Gastrocnemius medialis (tissue), 4 donors: ENCODE data around the gene IL16.

Experiments used
- POLR2A ChIP-seq, 2 donors: fragments of 450-650 bp; IDR thresholded peaks; one replicate each; pipeline ENCODE4 v1.6.1; 2017; ENCODE audit warnings: antibody characterized with exemption in 2 of 2, mild to moderate bottlenecking in 2 of 2, moderate library complexity in 2 of 2
- TF ChIP-seq, protein P1 (sequence below), 5 experiments: fragments of 450-650 bp in 3 of 5; fragments of 200-600 bp in 2 of 5; sonication (generic) in 2 of 5; IDR thresholded peaks in 4 of 5; conservative IDR thresholded peaks in 1 of 5; 1 replicate in 4 of 5; 2 replicates in 1 of 5; pipeline ENCODE4 v1.5.1; 2016 to 2019; ENCODE audit warnings: antibody characterized with exemption in 5 of 5, mild to moderate bottlenecking in 3 of 5, moderate library complexity in 3 of 5

DNA sequence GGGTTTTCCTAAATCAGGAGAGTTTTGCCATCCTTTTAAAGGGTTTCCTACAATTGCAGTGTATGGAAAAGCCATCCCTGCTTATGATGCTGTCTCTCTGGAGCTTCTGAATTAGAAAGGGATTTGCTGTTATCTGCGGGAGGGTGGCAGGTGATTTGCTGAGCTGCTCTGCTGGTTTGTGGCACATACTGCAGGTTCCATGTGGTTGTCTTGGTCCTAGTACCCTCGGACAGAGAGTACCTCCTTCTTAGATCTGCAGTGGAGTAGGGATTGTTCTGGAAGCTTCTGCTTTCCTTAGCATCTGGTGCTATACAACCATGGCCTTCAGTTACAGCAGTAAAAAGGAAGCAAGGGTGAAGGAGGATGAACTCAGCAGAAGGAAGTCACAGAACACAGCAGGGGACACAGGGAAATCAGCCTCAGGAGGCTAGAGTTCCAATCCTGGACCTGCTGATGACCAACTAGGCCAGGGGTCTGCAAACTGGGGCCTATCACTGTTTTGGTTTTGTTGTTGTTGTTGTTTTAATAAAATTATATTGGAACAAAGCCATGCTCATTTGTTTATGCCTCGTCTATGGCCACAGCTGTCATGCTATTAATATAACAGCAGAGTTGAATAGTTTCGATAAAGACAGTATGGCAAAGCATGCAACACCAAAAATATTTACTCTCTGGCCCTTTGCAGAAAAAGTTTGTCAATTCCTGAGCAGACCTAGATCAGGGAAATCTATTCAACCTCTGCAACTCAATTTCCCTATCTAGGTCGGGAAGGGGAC, 87.8 kb downstream of the IL16 start:
- no peak for TF ChIP-seq POLR2A (IDR thresholded peaks at IDR 0.05)
- TF ChIP-seq, protein P1, sequence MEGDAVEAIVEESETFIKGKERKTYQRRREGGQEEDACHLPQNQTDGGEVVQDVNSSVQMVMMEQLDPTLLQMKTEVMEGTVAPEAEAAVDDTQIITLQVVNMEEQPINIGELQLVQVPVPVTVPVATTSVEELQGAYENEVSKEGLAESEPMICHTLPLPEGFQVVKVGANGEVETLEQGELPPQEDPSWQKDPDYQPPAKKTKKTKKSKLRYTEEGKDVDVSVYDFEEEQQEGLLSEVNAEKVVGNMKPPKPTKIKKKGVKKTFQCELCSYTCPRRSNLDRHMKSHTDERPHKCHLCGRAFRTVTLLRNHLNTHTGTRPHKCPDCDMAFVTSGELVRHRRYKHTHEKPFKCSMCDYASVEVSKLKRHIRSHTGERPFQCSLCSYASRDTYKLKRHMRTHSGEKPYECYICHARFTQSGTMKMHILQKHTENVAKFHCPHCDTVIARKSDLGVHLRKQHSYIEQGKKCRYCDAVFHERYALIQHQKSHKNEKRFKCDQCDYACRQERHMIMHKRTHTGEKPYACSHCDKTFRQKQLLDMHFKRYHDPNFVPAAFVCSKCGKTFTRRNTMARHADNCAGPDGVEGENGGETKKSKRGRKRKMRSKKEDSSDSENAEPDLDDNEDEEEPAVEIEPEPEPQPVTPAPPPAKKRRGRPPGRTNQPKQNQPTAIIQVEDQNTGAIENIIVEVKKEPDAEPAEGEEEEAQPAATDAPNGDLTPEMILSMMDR (IDR thresholded peaks at IDR 0.05 in 4 of 5, conservative IDR thresholded peaks at IDR 0.05 in 1 of 5) = no peak
